Germinal center (tissue), 1 donor: Measurements from ENCODE around the gene SLC35F3.
"Not testable (repeated sequence)": the region's sequence is repeated elsewhere in the genome, so short reads cannot be mapped to it uniquely, and the experiment has no call there.

Experiments used
- DNase-seq: peaks from one replicate; pipeline ENCODE4 v3.0.0; 2012; ENCODE audit warnings: mixed read lengths, low spot score

Gene SLC35F3

DNA sequence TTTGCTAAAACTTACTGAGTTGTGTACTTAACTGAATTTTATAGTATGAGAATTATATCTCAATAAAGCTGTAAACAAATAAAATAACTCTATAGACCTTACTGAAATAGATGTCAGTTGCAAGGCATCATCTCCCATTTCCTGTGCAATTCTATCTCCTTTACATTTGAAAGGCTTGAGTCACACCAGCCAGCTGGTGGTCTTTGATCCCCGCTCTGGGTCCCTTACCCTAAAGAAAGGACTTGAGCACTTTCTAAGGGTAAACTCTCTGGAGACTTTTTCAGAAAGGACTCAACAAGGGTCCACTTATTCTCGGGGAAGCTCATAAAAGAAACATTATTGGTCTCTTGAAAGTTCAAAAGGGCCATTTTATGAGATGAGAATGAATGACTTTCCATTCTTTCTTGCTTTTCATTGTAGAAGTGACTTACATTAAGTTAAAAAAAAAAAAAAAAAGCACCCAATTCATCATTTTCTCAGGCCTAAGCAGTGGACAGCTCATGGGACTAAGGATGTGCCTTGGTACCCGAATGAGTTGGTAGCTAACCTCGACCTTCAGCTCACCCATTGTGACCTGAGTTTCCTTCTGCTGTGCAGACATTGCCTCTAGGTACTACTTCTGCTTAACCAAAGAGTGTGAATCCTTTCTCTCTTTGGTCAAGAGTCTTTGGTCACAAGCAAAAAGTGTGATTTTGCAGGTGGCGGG is 321.8 kb downstream of the SLC35F3 start:
- no peak for DNase-seq

DNA sequence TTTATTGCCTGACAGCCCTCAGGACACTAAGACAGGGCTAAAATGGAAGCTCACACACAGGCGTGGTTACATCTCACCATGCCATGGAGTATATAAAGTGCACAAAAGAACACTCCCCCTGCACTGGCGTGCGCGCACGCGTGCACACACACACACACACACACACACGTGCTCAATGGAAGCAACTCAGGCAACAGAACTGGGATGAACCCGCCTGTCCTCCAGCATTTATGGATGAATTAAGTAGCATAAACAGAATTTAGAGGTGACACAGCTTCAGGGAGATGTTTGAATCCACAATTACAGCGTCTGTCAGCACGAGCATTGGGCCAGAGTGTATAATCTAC is 322.3 kb downstream of the SLC35F3 start:
- no peak for DNase-seq

DNA sequence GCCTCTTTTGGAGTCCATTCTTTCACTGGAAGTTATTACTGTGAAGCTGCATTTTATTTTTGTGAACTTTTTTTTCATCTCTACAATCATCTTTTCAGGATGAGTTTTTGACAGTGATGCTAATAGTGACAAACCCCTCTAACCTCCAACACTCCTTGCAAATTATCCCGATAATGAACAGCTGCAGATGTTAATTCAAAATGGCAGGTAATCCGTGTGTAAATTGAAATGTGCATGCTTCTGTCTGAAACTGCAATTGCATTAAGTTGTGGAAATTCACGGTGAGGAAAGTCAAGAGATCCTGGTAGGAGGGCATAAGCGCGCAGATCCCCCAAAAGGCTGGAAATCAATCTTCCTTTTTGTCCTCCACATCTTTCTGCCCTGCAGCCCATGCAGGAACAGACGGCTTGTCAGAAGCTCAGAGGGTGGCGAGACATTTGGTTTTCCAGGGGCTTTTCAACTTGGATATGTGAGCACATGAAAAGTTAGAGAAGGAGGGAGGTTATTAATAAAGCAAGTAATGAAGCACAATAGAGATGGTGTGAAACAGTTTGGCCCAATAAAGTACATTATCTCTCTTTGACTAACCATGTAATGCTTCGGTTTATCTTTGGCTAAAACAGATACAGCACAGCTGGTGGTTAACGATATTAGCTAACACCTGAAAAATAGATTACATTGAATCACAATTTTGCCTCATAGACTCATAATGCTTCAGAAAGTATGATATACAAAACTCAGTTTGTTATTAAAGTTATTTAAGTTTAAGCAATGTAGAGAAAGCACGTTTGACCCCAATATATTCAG is 325.3 kb downstream of the SLC35F3 start:
- DNase-seq = no peak

DNA sequence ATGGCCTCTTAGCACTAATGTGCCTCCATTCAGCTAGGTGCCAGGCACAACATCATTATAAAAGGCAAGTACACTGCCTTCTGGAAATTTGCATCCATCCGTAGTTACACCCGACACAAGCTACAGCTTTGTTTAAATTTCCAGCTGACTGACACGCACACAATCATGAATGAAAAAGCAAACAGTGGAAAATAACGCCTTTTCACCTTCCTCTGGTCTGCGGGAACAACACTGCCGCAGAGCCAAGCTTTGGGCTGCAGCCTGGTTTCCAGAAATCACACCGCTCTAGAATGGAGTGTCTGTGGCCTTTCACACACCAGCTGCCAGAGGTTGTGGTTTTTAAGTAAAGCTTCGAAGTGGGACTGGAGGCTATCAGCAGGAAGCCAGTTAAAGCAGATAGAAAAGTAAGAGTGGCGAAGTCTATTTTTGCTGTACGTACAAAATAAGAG is 326.0 kb downstream of the SLC35F3 start:
- DNase-seq = no peak

DNA sequence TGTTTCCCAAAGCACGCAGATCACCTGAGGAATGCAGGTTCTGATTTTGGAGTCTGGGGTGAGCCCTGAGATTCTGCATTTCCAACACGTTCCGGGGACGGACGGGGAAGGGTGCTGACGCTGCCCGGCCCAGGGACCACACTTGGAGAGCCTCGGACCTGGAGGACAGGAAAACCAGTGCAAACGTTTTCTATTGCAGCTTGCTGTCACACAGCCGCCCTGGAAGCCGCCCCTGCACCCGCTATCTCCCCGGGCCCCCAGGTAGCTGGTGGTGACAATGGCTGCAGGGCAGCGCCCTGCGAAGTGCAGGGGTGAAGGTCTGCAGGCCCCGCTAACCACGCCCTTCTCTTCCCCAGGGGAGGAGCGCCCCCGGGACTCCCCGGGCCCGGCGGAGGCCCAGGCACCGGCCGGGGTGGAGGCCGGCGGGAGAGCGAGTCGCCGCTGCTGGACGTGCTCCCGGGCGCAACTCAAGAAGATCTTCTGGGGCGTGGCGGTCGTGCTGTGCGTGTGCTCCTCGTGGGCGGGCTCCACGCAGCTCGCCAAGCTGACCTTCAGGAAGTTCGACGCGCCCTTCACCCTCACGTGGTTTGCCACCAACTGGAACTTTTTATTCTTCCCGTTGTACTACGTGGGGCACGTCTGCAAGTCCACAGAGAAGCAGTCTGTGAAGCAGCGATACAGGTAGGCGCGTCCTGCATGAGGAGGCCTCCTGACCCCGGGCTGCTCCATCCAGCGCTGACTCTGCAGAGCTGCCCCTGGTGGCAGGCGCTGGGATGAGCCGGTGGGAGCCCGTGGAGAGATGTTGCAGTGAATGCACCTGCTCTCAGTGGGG is 326.8 kb downstream of the SLC35F3 start:
- no peak for DNase-seq

DNA sequence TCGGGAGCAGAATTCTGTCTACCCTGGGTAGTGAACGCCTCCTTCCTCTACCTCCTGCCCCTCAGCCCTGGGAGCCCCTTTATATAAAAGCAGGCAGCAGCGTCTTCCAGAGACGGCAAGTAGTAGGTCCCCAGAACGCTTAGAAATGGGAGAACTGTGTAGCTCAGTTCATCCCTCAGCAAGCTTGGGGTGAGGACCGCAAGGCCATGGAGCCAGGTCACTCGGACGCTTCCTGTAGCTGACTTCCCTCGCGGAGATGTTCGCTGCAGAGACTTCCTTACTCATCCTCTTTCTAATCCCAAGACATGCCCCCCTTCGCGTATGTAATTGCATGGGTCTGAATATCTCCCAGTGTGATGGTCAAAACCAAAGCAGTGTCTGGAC is 327.4 kb downstream of the SLC35F3 start:
- no peak for DNase-seq

GRCh38 chr1:234234199-234234598 is 329.7 kb downstream of the SLC35F3 start:
- no peak for DNase-seq

- no peak for DNase-seq
These were observed 331.0 kb downstream of the SLC35F3 start for GRCh38 chr1:234235434-234235881.

DNA sequence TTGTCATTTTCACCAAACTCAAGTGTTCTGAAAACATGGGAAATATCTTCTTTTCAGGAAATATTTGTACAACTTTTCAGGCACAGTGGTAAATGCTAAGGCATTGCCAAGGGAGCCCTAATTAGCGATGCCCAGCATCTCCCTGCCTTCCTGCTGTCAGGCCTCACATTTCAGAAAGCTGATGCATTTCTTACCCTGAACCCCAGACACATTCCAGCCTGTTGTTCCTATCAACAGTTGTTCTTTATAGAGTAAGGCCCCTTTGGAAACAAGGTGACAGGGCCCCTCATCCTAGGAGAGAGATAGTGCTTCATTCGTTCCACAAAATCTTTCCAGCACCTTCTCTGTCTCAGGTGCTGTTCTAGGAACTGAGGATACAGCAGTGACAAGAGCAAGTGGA is 332.9 kb downstream of the SLC35F3 start:
- DNase-seq = no peak

DNA sequence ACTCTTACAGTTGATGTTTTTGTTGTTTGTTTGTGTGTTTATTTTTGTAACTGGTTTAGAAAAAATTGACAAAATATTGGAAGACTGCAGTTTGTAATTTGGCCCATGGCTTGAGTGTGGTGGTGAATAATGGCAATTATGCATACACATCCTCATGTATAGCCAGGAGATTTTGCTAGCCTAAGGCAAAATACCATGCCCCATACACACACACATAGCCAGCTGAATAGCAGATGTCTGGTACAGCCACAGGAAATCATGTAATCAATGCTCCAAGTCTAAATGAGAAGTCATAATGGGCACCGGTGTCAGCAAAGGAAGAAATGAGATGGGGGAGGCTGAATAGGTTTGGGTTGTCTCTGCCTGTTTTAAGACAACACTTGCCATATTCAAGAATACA is 333.6 kb downstream of the SLC35F3 start:
- no peak for DNase-seq

DNA sequence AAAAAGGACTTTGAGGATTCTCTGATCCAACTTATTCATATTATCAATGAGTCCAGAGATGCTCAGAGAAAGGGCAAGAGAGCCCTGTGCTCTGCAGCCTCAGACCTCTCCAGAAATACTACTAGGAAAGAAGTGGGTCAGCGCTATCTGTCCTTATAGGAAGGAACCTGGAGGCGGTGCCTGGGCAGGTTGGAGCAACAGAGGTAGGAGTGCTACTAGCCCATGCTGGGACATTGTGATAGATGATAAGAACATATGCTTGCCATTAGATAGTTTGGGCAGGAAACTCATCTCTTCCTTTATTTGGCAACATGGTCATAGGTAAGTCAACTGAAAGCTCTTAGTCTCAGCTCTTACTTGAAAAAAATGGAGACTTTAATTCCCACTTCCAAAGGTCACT is 335.0 kb downstream of the SLC35F3 start:
- no peak for DNase-seq

DNA sequence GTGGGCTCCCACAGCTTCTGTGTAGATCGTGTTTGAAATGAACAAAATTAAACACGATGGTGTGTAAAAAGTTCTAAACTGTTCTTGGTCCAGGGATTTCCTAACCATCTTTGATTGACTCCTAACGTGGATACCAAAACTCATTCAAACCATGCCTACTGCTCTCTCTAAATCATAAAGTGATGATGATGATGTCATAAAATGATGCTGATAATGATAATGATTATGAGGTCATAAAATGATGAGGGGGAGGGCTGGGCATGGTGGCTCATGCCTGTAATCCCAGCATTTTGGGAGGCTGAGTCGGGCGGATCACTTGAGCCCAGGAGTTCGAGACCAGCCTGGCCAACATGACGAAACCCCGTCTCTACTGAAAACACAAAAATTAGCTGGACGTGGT is 335.5 kb downstream of the SLC35F3 start:
- DNase-seq = no peak

- no peak for DNase-seq
These were observed 336.2 kb downstream of the SLC35F3 start for GRCh38 chr1:234240680-234241079.

- no peak for DNase-seq
These were observed 337.5 kb downstream of the SLC35F3 start for GRCh38 chr1:234241941-234242490.

DNA sequence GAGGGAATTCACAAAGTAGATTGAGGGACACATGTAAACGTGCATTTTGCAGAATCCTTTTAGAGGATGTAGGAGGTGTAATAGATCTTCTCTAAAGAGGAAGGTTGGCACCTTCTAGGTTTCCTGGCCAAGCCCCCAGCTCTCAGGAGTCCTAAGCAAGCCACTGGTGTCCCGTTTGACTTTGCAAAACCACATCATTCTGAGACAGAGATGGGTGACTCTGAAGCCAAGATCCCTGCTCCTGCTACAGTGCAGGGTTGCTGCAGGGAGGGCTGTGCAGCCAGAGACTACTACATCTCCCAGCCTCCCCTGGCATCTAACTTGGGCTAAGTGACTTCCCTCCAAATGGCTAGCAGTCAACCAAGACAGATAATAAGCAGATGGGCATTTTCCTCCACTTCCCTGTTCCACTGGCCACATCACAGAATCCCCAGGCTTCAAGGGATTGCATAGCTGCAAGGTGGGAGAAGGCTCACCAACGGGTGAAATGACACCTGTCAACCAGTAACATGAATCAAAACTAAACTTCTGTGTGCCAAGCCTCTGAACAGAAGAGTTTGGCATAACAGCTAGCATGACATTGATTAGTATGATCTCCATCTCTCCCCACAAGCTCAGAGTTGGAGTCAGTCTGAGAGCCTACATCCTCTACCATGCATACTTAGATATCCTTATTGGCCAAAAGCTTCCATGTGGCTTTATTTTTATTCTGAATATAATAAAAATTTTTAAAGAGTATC is 339.2 kb downstream of the SLC35F3 start:
- DNase-seq = no peak

- no peak for DNase-seq
These were observed 340.0 kb downstream of the SLC35F3 start for GRCh38 chr1:234244482-234244881.

DNA sequence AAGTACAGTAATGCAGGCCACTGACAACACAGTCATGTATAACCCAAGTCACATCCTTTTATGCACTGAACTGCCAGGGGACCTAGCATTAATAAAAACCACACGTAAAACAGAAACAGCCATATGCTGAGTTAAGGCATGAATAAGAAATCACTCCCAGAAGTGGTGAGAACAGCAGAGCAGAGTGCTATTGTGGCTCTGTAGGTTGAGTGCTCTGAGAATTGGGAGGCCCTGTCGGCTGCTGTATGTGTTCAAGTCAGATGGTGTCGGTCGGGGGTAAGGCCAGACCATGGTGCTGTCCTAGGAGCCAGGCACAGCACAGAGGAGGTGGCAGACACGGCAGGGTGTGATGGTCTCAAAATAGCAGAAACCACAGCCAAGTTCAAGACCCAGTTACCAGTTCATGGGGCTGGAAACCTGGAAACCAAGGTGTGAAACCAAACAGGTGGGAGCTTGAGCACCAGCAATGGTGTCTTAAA is 342.2 kb downstream of the SLC35F3 start:
- no peak for DNase-seq

GRCh38 chr1:234247746-234248145 is 343.3 kb downstream of the SLC35F3 start:
- DNase-seq = not testable (repeated sequence)

GRCh38 chr1:234250747-234251146 is 346.3 kb downstream of the SLC35F3 start:
- DNase-seq = no peak

DNA sequence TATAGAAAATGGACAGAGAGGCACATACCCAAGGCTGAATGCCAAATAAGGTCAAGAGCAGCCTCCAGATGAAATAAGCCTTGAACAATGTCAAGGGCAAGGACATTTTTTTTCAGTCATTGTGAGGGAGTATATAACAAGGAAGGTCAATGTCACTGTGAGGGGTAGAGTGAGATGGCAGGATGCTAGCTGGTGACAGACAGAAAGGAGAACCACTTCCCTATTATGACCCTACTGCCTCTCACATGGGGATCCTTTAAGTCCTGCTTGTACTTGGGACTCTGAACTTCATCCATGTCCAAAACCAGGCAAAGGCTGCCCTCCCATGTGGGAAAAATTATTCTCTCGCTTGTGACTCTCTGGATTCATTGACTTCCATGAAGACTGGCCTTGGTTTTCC is 349.3 kb downstream of the SLC35F3 start:
- no peak for DNase-seq

DNA sequence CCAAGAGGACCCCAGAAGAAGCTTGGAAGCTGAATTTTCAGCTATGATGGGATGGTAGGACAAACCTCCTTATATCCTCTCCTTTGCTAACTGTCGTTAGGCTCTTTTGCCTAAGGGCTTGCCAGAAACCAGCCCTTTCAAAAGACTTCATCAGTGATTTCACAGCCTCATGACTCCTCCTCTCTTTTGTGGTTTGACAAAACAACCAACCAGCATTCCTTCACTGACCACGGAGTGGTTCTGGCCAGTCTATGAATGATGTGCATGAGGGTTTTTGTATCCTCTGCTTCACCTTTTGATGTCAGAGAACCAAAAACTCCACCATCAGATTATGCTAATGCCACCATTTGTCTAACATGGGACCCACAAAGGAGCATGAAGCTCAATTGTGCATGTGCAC is 351.9 kb downstream of the SLC35F3 start:
- DNase-seq = no peak

DNA sequence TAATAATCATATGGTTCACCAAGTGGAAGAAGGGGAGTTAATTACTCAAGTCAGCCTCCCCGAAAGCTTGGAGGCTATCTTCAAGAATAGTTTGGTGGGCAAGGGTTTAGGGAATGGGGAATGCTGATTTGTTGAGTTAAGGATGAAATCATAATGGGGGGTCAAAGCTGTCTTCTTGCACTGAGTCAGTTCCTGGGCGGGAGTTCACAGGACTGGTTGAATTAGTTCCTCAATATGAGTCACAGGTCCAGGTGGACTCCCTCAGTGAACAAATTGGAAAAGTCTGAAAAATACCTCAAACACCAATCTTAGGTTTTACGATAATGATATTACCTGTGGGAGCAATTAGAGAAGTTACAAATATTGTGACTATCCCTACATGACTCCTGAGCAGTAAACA is 353.6 kb downstream of the SLC35F3 start:
- DNase-seq = no peak
